SH-SY5Y (cell line): ENCODE measurements around the gene RPS6KA2.

ENCODE experiments used
- GATA2 ChIP-seq: IDR thresholded peaks from 2 replicates; pipeline ENCODE4 v1.6.1; 2011; ENCODE audit warnings: mild to moderate bottlenecking, low read depth, low read length
- GATA3 ChIP-seq: IDR thresholded peaks from 2 replicates; pipeline ENCODE4 v1.6.1; 2011; ENCODE audit warnings: low read depth, mild to moderate bottlenecking, low read length, moderate library complexity

DNA sequence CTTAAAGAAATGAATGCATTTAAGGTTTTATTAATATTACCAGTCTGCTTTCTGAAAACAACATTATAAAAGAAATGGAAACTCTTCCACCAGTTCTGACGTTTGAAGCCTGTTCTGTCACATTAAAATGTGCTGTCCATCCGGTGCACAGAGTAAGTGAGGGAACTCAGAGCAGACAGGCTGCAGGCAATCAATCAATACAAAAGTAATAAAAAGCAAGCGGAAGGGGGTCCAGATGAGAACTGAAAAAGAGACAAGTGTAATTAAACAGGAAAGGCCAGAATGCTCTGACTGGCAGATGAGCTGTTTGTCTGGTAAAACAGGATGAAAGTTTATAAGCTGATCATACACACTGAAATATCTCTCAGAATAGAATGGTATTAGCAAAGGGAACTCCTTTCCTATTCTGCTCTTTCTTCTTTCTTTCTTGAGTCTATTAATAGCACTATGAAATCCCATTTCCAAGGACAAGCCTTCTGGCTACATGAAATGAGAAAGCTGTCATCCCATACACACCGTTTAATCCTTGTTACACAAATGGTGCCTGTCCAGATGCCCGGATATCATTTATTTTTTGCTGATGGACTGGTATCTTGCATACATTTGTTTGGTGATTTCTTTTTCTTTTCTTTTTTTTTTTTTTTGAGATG is 134.8 kb downstream of the RPS6KA2 start:
- TF ChIP-seq GATA2 (no peak), GATA3 (no peak)
